Activated gamma-delta T cell treated with Interleukin-2 at 50 U/mL for 16 hours (primary cell): ENCODE results near the gene TRIP6.
"Not testable (repeated sequence)": the region's sequence is repeated elsewhere in the genome, so short reads cannot be mapped to it uniquely, and the experiment has no call there.

Source experiments
- DNase-seq: peaks from one replicate; pipeline ENCODE4 v3.0.0-alpha.2; 2020

Gene TRIP6

GRCh38 chr7:100891568-100892247, 24.5 kb downstream of the TRIP6 start:
- no peak for DNase-seq

- no peak for DNase-seq
Observed at GRCh38 chr7:100892364-100893317, 25.5 kb downstream of the TRIP6 start.

GRCh38 chr7:100893318-100893895, 26.2 kb downstream of the TRIP6 start:
- no peak for DNase-seq

GRCh38 chr7:100893910-100894721, 26.9 kb downstream of the TRIP6 start:
- no peak for DNase-seq

- peak; percentile 62 for DNase-seq
Observed at GRCh38 chr7:100894860-100895700, 27.9 kb downstream of the TRIP6 start.

GRCh38 chr7:100895701-100895955, 28.4 kb downstream of the TRIP6 start, which contains the start of gene ACHE:
Gene ACHE (minus strand): TSS chr7:100895888. CDS start chr7:100894232, 1,656 bp downstream.
- DNase-seq: no peak

- no peak for DNase-seq
Observed at GRCh38 chr7:100895956-100896731, 29.0 kb downstream of the TRIP6 start.

- no peak for DNase-seq
Observed at GRCh38 chr7:100896732-100897608, 29.8 kb downstream of the TRIP6 start.

- no peak for DNase-seq
Observed at GRCh38 chr7:100897772-100898454, 30.7 kb downstream of the TRIP6 start.

- no peak for DNase-seq
Observed at GRCh38 chr7:100899432-100899831, 32.2 kb downstream of the TRIP6 start.

GRCh38 chr7:100900978-100901377, 33.8 kb downstream of the TRIP6 start:
- no peak for DNase-seq

GRCh38 chr7:100901921-100902332, 34.7 kb downstream of the TRIP6 start:
- no peak for DNase-seq

- no peak for DNase-seq
Observed at GRCh38 chr7:100902638-100903037, 35.5 kb downstream of the TRIP6 start.

- DNase-seq: no peak
Observed at GRCh38 chr7:100908512-100908911, 41.3 kb downstream of the TRIP6 start.

- DNase-seq: not testable (repeated sequence)
Observed at GRCh38 chr7:100910443-100910842, 43.3 kb downstream of the TRIP6 start.

- DNase-seq: no peak
Observed at GRCh38 chr7:100911484-100911883, 44.3 kb downstream of the TRIP6 start.

GRCh38 chr7:100914208-100914878, 47.2 kb downstream of the TRIP6 start:
- DNase-seq: no peak

GRCh38 chr7:100914879-100915447, 47.8 kb downstream of the TRIP6 start:
- DNase-seq: no peak

GRCh38 chr7:100919335-100919734, 52.1 kb downstream of the TRIP6 start:
- not testable (repeated sequence) for DNase-seq
